MCF 10A (cell line): ENCODE measurements around the gene ACTL8. TPM values are rescaled to one million over a fixed set of nuclear protein-coding genes. Genes with fewer than 3 reads are reported as not detected.

Experiments used
- BruUV-seq: library from RNA; stranded (reverse); fragments of 400-500 nt; replicated peaks from 2 replicates; lab custom pipeline; 2021; lab: Mats Ljungman, UMichigan
- CTCF ChIA-PET: fragments of 300-600 bp; sonication (Branson Sonifier 250); formaldehyde crosslinking; extraction: SDS; loops from one replicate; lab custom pipeline; 2021; ENCODE audit warnings: antibody characterized with exemption, inconsistent platforms; lab: Yijun Ruan, JAX
- POLR2A ChIA-PET: fragments of 300-600, 350-650 bp; sonication (Branson Sonifier 250); formaldehyde crosslinking; extraction: SDS; loops from one replicate; lab custom pipeline; 2020; ENCODE audit warnings: antibody characterized with exemption, inconsistent platforms; lab: Yijun Ruan, JAX
- DNase-seq: peaks from one replicate; pipeline ENCODE4 v3.0.0-alpha.2; 2018; ENCODE audit not compliant: unreplicated experiment
- H3K27ac Mint-ChIP-seq: one replicate; pipeline ENCODE4 v1.8.0; 2022; ENCODE audit warnings: mild to moderate bottlenecking, low read depth, mixed read lengths; ENCODE audit not compliant: unreplicated experiment
- H3K27me3 Mint-ChIP-seq: one replicate; pipeline ENCODE4 v1.8.0; 2022; ENCODE audit warnings: mixed read lengths; ENCODE audit not compliant: insufficient read depth, unreplicated experiment
- H3K36me3 Mint-ChIP-seq: one replicate; pipeline ENCODE4 v1.8.0; 2022; ENCODE audit warnings: mild to moderate bottlenecking, moderate library complexity, mixed read lengths; ENCODE audit not compliant: insufficient read depth, unreplicated experiment
- H3K4me1 Mint-ChIP-seq: one replicate; pipeline ENCODE4 v1.8.0; 2022; ENCODE audit warnings: mixed read lengths; ENCODE audit not compliant: insufficient read depth, unreplicated experiment
- H3K4me3 Mint-ChIP-seq: one replicate; pipeline ENCODE4 v1.8.0; 2022; ENCODE audit warnings: mild to moderate bottlenecking, moderate library complexity, mixed read lengths; ENCODE audit not compliant: unreplicated experiment
- H3K9me3 Mint-ChIP-seq: one replicate; pipeline ENCODE4 v1.8.0; 2022; ENCODE audit warnings: mixed read lengths; ENCODE audit not compliant: unreplicated experiment
- CTCF ChIP-seq: fragments of 200-600 bp; IDR thresholded peaks from one replicate; pipeline ENCODE4 v1.8.0; 2022; ENCODE audit warnings: antibody characterized with exemption, mild to moderate bottlenecking; ENCODE audit not compliant: unreplicated experiment
- intact Hi-C: fragments of 100-400 bp; cut with micrococcal nuclease; formaldehyde crosslinking; loops from 2 replicates; pipeline ENCODE4 v1.14.1; 2022
- total RNA-seq: library from RNA; stranded (reverse); gene quantifications from 2 replicates; pipeline ENCODE4 v1.2.3, GENCODE V29; 2022

The ACTL8 gene
- total RNA-seq, 1 experiment from 2014 or later, result 0.23 TPM

- POLR2A ChIA-PET, result no interaction called here
- Mint-ChIP-seq H3K9me3 (peaks cover 8% of the 10 kb centered on the region), H3K27me3 (no peaks in the 10 kb centered on the region)
Observed at GRCh38 chr1:17729909-17730308, 25.2 kb upstream of the ACTL8 start.

GRCh38 chr1:17731460-17731859 lies 23.7 kb upstream of the ACTL8 start:
- H3K36me3 Mint-ChIP-seq, result no peaks in the 10 kb centered on the region
- no peak overlapping the region for H3K4me3 Mint-ChIP-seq
- H3K9me3 Mint-ChIP-seq, result peaks cover 8% of the 10 kb centered on the region
- no TSS peak for BruUV-seq
- H3K4me1 Mint-ChIP-seq, result no peaks in the 10 kb centered on the region
- DNase-seq, result no peak
- intact Hi-C loops, result no loop called here
- ChIA-PET CTCF (no interaction called here), POLR2A (no interaction called here)
- TF ChIP-seq CTCF, result no peak
- H3K27ac Mint-ChIP-seq, result no peak overlapping the region
- H3K27me3 Mint-ChIP-seq, result no peaks in the 10 kb centered on the region

More at GRCh38 chr1:17729909-17730308, 25.2 kb upstream of the ACTL8 start:
- no peak for DNase-seq
- no TSS peak for BruUV-seq
- no peak overlapping the region for H3K27ac Mint-ChIP-seq
- intact Hi-C loops, result no loop called here
- no peaks in the 10 kb centered on the region for H3K36me3 Mint-ChIP-seq
- no peak overlapping the region for H3K4me3 Mint-ChIP-seq
- CTCF ChIA-PET, result interaction anchor here (1.0 kb wide), 1 partner anchor 20 kb away, joined by 3 read pairs; no protein-coding TSS in a partner anchor
- no peaks in the 10 kb centered on the region for H3K4me1 Mint-ChIP-seq
- no peak for TF ChIP-seq CTCF

GRCh38 chr1:17732475-17732874 lies 22.7 kb upstream of the ACTL8 start:
- BruUV-seq, result no TSS peak
- intact Hi-C loops, result no loop called here
- H3K4me3 Mint-ChIP-seq, result no peak overlapping the region
- CTCF ChIA-PET, result no interaction called here
- DNase-seq, result no peak
- H3K4me1 Mint-ChIP-seq, result no peaks in the 10 kb centered on the region
- TF ChIP-seq CTCF, result no peak
- POLR2A ChIA-PET, result interaction anchor here (0.7 kb wide), 1 partner anchor 36 kb away, joined by 3 read pairs; no protein-coding TSS in a partner anchor
- no peaks in the 10 kb centered on the region for H3K27me3 Mint-ChIP-seq
- H3K27ac Mint-ChIP-seq, result no peak overlapping the region
- peaks cover 6% of the 10 kb centered on the region for H3K9me3 Mint-ChIP-seq
- no peaks in the 10 kb centered on the region for H3K36me3 Mint-ChIP-seq

- CTCF ChIA-PET, result interaction anchor here (0.5 kb wide), 1 partner anchor 9 kb away, joined by 4 read pairs; no protein-coding TSS in a partner anchor
- BruUV-seq, result no TSS peak
- H3K4me1 Mint-ChIP-seq, result no peaks in the 10 kb centered on the region
Observed at GRCh38 chr1:17733661-17734060, 21.5 kb upstream of the ACTL8 start.

More at GRCh38 chr1:17733661-17734060, 21.5 kb upstream of the ACTL8 start:
- intact Hi-C loops, result no loop called here
- Mint-ChIP-seq H3K27me3 (no peaks in the 10 kb centered on the region), H3K27ac (no peak overlapping the region), H3K4me3 (no peak overlapping the region), H3K36me3 (no peaks in the 10 kb centered on the region), H3K9me3 (no peaks in the 10 kb centered on the region)
- POLR2A ChIA-PET, result no interaction called here
- no peak for TF ChIP-seq CTCF
- no peak for DNase-seq
